22Rv1 (cell line): ENCODE measurements around the gene FILIP1.

ENCODE experiments used
- CTCF ChIP-seq: fragments of 450-650 bp; IDR thresholded peaks from 2 replicates; pipeline ENCODE4 v1.5.1; 2017; ENCODE audit warnings: mild to moderate bottlenecking
- ZFX ChIP-seq: fragments of 450-650 bp; IDR thresholded peaks from 2 replicates; pipeline ENCODE4 v1.6.1; 2017; ENCODE audit warnings: antibody characterized with exemption, borderline replicate concordance

GRCh38 chr6:75493400-75494064 is at the start of gene FILIP1:
- TF ChIP-seq CTCF: no peak
- no peak for TF ChIP-seq ZFX
